HG02678 (cell line): ENCODE results near the gene SASH1.

Experiments
- ATAC-seq: cut with Tn5 transposase; IDR thresholded peaks from one replicate; pipeline ENCODE4 v1.9.1; 2021; ENCODE audit warnings: mild to moderate bottlenecking, moderate library complexity; ENCODE audit not compliant: unreplicated experiment

SASH1 gene

GRCh38 chr6:148398244-148398643 is 55.6 kb downstream of the SASH1 start:
- no peak for ATAC-seq

GRCh38 chr6:148398678-148399077 is 56.0 kb downstream of the SASH1 start:
- ATAC-seq = no peak

- no peak for ATAC-seq
These were observed 58.9 kb downstream of the SASH1 start for GRCh38 chr6:148401571-148401970.

- ATAC-seq = no peak
These were observed 61.9 kb downstream of the SASH1 start for GRCh38 chr6:148404456-148405054.

- ATAC-seq = no peak
These were observed 63.3 kb downstream of the SASH1 start for GRCh38 chr6:148405894-148406293.

- no peak for ATAC-seq
These were observed 64.1 kb downstream of the SASH1 start for GRCh38 chr6:148406579-148407371.

- no peak for ATAC-seq
These were observed 64.7 kb downstream of the SASH1 start for GRCh38 chr6:148407372-148407771.

- no peak for ATAC-seq
These were observed 70.9 kb downstream of the SASH1 start for GRCh38 chr6:148413321-148414091.

GRCh38 chr6:148414092-148414489 is 71.5 kb downstream of the SASH1 start:
- no peak for ATAC-seq

- ATAC-seq = no peak
These were observed 72.2 kb downstream of the SASH1 start for GRCh38 chr6:148414836-148415235.

- ATAC-seq = no peak
These were observed 73.0 kb downstream of the SASH1 start for GRCh38 chr6:148415511-148416260.

GRCh38 chr6:148416330-148416965 is 73.8 kb downstream of the SASH1 start:
- no peak for ATAC-seq

- no peak for ATAC-seq
These were observed 74.4 kb downstream of the SASH1 start for GRCh38 chr6:148417045-148417444.

GRCh38 chr6:148419430-148419829 is 76.8 kb downstream of the SASH1 start:
- no peak for ATAC-seq

- no peak for ATAC-seq
These were observed 79.4 kb downstream of the SASH1 start for GRCh38 chr6:148422085-148422484.

- no peak for ATAC-seq
These were observed 80.5 kb downstream of the SASH1 start for GRCh38 chr6:148423133-148423532.

GRCh38 chr6:148423601-148424270 is 81.1 kb downstream of the SASH1 start:
- peak; percentile 87 for ATAC-seq

GRCh38 chr6:148425443-148425842 is 82.8 kb downstream of the SASH1 start:
- ATAC-seq = no peak

GRCh38 chr6:148426317-148426977 is 83.8 kb downstream of the SASH1 start:
- ATAC-seq = no peak

- ATAC-seq = no peak
These were observed 84.7 kb downstream of the SASH1 start for GRCh38 chr6:148427333-148427732.
